Endometrial microvascular endothelial cells (primary cell): ENCODE measurements around the gene ADH4. TPM values are rescaled to one million over a fixed set of nuclear protein-coding genes. Genes with fewer than 3 reads are reported as not detected.
"Not testable (repeated sequence)": the region's sequence is repeated elsewhere in the genome, so short reads cannot be mapped to it uniquely, and the experiment has no call there.

Experiments
- in situ Hi-C: cut with HindIII; loops from 2 replicates; pipeline ENCODE4 v1.10.0; 2017; ENCODE audit warnings: low sequenced_read_pairs, low pct_unique_long_range_greater_than_20kb; ENCODE audit errors: inconsistent ontology term
- total RNA-seq: library from RNA; depleted of rRNA; stranded (reverse); fragments of >200 nt; gene quantifications from one replicate; pipeline ENCODE4 v1.2.3, GENCODE V29; 2015; ENCODE audit errors: inconsistent ontology term

The ADH4 gene
- total RNA-seq = not detected

GRCh38 chr4:99144070-99144469 is at the start of gene ADH4:
TSS of gene ADH4 (minus strand) at chr4:99144297. CDS start at chr4:99144222, 75 bp downstream.
- in situ Hi-C loops = no loop called here

GRCh38 chr4:99190336-99190735 is 46.2 kb upstream of the ADH4 start:
- in situ Hi-C loops = no loop called here

GRCh38 chr4:99189900-99190299 is 45.8 kb upstream of the ADH4 start:
- in situ Hi-C loops = not testable (repeated sequence)

GRCh38 chr4:99186029-99186428 is 41.9 kb upstream of the ADH4 start:
- in situ Hi-C loops = no loop called here

- in situ Hi-C loops = no loop called here
Observed at GRCh38 chr4:99185581-99185980, 41.5 kb upstream of the ADH4 start.

GRCh38 chr4:99180382-99181070 is 36.4 kb upstream of the ADH4 start:
- in situ Hi-C loops = no loop called here

- in situ Hi-C loops = no loop called here
Observed at GRCh38 chr4:99179626-99180025, 35.5 kb upstream of the ADH4 start.

GRCh38 chr4:99179178-99179577 is 35.1 kb upstream of the ADH4 start:
- in situ Hi-C loops = no loop called here

- in situ Hi-C loops = no loop called here
Observed at GRCh38 chr4:99166544-99166943, 22.4 kb upstream of the ADH4 start.

- in situ Hi-C loops = no loop called here
Observed at GRCh38 chr4:99165978-99166377, 21.9 kb upstream of the ADH4 start.

- in situ Hi-C loops = no loop called here
Observed at GRCh38 chr4:99161373-99162099, 17.4 kb upstream of the ADH4 start.

- in situ Hi-C loops = no loop called here
Observed at GRCh38 chr4:99159699-99160098, 15.6 kb upstream of the ADH4 start.

- in situ Hi-C loops = no loop called here
Observed at GRCh38 chr4:99157478-99157935, 13.4 kb upstream of the ADH4 start.

- in situ Hi-C loops = no loop called here
Observed at GRCh38 chr4:99156992-99157391, 12.9 kb upstream of the ADH4 start.

GRCh38 chr4:99154658-99155342 is 10.7 kb upstream of the ADH4 start:
- in situ Hi-C loops = no loop called here

- in situ Hi-C loops = no loop called here
Observed at GRCh38 chr4:99151995-99152394, 7.9 kb upstream of the ADH4 start.

- in situ Hi-C loops = no loop called here
Observed at GRCh38 chr4:99151452-99151851, 7.4 kb upstream of the ADH4 start.

GRCh38 chr4:99149426-99150019 is 5.4 kb upstream of the ADH4 start:
- in situ Hi-C loops = no loop called here

GRCh38 chr4:99148550-99148949 is 4.5 kb upstream of the ADH4 start:
- in situ Hi-C loops = no loop called here
